ENCODE results near the gene TENM4.

GRCh38 chr11:79117488-79117887, 323.3 kb downstream of the TENM4 start:
- TF ChIP-seq CTCF (IDR thresholded peaks at IDR 0.05) (no peak), POLR2A (IDR thresholded peaks at IDR 0.05; ENCODE audit: low read length) (no peak)
